HG02885 (cell line): Measurements from ENCODE around the gene TRIM73.
A peak's percentile ranks its signal among the peaks of the same experiment; 100 is the strongest.
"Not testable (repeated sequence)": the region's sequence is repeated elsewhere in the genome, so short reads cannot be mapped to it uniquely, and the experiment has no call there.

Source experiments
- ATAC-seq: cut with Tn5 transposase; IDR thresholded peaks from one replicate; pipeline ENCODE4 v1.9.1; 2021; ENCODE audit warnings: mild to moderate bottlenecking; ENCODE audit not compliant: unreplicated experiment, poor library complexity

TRIM73 gene

DNA sequence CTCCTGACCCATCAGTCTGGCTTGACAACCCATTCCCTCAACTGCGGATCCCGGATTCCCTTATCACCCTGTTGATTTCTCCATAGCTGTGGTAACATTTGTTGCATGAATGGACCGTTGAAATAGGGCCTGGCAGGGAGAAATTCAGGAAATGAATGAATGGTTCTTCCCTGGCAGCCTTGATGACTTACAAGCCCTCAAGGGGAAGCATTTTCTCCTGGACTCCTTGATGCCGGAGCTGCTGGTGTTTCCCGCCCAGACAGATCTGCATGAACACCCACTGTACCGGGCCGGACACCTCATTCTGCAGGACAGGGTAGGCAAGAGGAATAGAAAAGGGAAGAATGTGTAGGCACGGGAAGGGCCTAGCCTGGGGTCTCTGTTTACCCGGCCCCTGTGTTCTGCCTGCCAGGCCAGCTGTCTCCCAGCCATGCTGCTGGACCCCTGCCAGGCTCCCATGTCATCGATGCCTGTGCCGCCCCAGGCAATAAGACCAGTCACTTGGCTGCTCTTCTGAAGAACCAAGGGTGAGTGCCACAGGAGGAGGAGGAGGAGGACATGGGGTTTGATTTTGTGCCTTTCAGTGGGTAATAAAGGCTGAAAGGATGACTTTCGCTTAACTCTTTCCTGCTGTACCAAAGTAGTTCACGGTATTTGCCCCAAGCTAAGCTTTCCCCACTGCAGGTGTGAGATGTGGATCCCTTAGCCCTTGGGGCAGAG lies 19.4 kb downstream of the TRIM73 start:
- not testable (repeated sequence) for ATAC-seq

DNA sequence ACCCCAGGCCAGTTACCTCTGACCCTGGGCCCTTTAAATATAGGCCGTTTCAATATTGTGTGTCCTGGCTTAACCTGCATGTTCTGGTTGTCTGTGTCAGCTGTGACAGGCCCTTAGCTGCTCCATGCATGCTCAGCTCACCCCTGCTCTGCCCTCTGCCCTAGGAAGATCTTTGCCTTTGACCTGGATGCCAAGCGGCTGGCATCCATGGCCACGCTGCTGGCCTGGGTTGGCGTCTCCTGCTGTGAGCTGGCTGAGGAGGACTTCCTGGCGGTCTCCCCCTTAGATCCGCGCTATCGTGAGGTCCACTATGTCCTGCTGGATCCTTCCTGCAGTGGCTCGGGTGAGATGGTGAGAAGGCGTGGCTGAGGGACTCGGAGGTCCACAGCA lies 20.0 kb downstream of the TRIM73 start:
- ATAC-seq, result not testable (repeated sequence)

DNA sequence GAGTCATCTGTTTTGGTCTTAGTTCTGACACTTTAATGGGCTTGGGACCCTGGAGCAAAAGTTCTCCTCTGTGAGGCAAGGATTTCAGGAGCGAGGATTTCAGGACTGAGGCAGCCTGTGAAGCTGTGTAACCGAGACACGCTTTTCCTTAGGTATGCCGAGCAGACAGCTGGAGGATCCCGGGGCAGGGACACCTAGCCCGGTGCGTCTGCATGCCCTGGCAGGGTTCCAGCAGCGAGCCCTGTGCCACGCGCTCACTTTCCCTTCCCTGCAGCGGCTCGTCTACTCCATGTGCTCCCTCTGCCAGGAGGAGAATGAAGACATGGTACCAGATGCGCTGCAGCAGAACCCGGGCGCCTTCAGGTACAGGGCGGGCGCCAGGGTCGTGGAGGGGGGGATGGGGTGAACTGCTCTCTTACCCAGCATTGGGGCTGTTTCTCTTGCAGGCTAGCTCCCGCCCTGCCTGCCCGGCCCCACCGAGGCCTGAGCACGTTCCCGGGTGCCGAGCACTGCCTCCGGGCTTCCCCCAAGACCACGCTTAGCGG lies 20.5 kb downstream of the TRIM73 start:
- ATAC-seq, result not testable (repeated sequence)

- not testable (repeated sequence) for ATAC-seq
These were observed 21.4 kb downstream of the TRIM73 start for GRCh38 chr7:75416787-75417186.

- not testable (repeated sequence) for ATAC-seq
These were observed 22.9 kb downstream of the TRIM73 start for GRCh38 chr7:75418292-75418858.

GRCh38 chr7:75419210-75419609 lies 23.8 kb downstream of the TRIM73 start:
- ATAC-seq, result not testable (repeated sequence)

DNA sequence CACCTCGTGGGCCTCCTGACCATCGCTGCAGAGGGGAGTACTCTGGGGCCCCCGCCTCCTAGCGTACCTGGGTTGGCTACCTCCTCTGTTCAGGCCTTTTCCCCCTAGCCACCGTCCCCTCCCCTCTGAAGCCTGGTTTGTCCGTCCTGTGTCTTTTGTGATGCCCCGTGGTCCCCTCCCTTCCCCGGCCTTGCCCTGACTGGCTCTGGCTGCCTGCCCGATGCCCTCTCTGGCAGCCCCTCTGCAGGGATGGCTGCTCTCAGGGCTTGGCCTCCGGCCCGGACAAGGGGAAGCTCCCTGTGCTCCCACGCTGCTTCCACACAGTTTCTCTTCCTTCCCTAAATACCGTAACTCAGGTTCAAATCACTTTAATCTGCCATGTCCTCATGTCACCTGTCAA lies 24.3 kb downstream of the TRIM73 start:
- not testable (repeated sequence) for ATAC-seq

DNA sequence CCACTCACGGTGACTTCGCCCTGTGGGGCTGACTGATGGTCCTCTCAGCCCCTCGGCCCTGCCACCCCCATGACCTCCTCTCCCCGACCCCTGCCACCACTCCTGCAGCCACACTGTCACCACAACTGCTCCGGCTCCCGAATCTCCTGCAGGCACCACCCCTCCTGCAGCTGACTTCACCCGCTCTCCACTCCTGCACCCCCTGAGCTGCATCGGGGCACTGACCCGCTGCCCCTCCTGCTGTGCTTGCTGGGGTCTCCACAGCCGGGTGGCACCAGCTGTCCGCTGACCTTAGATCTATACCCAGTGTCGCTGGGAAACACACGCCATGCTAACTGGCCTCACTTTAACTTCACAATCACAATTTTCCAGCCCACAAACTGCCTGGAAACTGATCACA lies 24.7 kb downstream of the TRIM73 start:
- not testable (repeated sequence) for ATAC-seq

DNA sequence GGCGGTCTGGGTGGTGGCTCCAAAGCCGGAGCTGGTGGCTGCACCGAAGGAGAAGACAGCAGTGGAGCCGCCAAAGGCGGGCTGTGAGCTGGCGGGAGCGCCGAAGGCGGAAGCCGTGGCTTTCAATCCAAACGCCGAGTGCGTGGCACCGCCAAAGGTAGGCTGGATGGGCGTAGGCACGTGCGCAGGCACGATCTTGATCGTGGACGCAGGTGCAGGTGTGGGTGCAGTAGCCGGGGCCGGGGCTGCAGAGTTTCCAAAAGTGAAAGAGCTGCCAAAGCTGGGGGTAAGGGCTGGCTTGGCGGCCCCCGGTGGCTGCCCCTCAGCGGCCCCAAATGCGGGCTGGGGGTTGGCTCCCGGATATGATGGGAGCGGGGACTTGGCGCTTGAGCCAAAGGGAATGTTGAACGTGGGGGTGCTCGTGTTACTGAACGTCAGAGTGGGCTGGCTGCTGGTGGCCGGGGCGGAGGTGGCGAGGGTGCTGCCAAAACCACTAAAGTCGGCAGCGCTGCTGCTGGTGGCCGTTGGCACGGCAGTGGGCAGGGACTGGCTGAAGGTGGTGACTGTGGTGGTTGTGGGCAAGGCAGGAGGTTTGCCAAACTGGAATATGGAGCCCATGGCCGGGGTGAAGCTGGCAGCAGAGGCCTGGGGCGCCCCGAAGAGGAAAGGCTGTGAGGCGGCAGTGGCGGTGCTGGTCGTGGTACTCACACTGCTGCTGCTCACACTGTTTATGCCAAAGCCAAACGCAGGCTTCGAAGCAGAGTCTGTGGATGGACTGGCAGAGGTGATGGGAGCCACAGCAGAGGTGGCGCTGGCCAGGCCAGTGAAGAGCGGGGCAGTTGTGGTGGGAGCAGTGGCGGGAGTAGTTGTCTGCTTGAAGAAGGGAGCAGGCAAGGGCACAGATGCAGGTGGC lies 26.6 kb downstream of the TRIM73 start:
- not testable (repeated sequence) for ATAC-seq

GRCh38 chr7:75423481-75423880 lies 28.1 kb downstream of the TRIM73 start:
- not testable (repeated sequence) for ATAC-seq

GRCh38 chr7:75439000-75439399 lies 43.6 kb downstream of the TRIM73 start:
- ATAC-seq, result not testable (repeated sequence)

- peak; percentile 41 for ATAC-seq
These were observed 46.7 kb downstream of the TRIM73 start for GRCh38 chr7:75442101-75442464.

DNA sequence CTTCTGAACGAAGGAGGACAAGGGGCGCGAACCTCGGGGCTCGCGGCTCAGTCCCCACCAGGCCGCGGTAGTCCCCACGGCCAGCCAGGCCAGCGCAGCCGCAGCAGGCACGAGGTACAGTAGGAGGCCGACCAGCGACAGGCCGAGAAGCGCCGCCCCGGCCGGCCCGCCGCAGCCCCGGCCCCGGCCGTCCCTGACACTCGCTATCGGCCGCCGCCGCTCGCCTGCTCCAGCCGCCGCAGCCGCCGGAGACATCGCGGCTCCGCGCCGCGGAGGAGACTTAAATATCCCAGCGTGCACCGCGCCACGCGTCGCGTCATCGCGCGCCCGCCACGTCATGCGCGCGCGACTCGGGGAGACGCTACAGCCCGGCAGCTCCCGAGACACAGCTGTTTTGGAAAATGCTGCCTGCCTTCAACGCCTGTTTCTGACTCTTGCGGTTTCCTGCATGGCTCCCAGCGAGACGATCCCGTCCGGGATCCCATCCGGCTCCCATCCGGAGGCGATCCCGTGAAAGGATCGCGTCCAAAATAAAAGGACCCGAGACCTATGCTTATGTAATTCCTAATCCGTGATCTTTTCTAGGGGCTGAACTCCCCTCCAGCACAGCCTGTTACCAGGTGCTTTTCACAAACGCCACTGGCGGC lies 47.2 kb downstream of the TRIM73 start:
- peak; percentile 88 for ATAC-seq

DNA sequence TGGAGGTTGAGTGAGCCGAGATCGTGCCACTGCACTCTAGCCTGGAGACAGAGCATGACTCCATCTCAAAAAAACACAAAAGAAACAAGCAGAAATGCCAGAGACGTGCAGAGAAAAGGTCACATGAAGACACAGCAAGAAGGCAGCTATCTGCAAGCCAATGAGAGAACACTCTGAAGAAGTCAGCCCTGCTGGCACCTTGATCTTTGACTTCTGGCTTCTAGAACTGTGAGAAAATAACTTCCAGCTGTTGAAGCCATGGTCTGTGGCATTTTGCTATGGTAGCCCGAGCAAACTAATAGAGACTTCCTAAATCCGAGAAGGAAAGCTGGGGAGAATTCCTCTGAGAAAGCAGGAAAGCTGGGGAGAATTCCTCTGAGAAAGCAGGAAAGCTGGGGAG lies 54.5 kb downstream of the TRIM73 start:
- ATAC-seq, result not testable (repeated sequence)

- peak; percentile 80 for ATAC-seq
These were observed 57.1 kb downstream of the TRIM73 start for GRCh38 chr7:75452494-75452955.
